HL-60 (cell line): Measurements from ENCODE around the gene RHBDF2.

Source experiments
- POLR2AphosphoS5 ChIP-seq: IDR thresholded peaks from 2 replicates; pipeline ENCODE4 v1.6.1; 2012; ENCODE audit warnings: low read depth
- REST ChIP-seq: IDR thresholded peaks from 2 replicates; pipeline ENCODE4 v1.6.1; 2012; ENCODE audit warnings: low read depth; ENCODE audit not compliant: insufficient replicate concordance
- TF ChIP-seq, protein P1 (sequence below): IDR thresholded peaks from one replicate; pipeline ENCODE4 v1.5.1; 2011; ENCODE audit warnings: low read length, control low read depth, inconsistent platforms; ENCODE audit not compliant: insufficient read depth

DNA sequence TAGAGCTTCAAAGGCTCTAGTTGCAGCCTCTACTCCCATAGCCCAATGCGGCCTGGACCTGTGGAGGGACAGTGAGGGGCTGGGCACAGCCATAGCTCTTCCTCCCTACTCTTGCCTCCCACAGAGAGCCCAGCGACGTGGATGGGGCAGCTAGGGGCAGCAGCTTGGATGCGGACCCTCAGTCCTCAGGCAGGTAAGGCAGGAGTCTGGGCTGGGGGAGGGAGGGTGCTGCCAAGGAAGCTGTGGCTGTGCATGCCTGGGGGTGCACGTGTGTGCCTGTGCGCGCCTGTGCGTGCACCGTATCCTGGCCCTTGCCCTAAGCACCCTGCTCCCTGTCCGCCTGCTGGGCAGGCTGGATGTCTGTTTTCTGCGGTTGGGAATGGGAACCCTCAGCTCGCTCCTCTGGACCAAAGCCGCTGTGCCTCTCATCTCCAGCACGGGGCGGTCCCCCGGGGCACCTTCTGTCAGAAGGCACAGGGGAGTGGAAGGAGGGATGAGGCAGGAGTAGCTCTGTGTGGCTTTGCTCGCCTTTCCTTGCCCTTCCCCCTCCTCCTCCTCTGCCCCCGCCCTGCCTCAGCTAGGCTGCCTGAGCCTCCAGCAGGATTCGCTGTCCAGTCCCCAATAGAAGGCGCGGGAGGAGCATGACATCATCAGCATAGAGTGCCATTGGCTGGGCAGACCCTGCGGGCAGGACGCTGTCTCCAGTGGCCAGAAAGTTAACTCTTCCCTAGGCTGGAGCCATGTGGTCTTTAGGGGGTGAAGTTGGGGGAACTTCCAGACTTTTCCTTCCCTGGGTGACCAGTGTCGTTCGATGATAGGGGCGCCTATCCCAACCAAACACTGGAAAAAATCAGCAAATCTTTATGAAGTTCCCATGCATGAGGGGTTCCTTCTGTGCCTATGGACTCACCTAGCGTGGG, 39.4 kb upstream of the RHBDF2 start:
- no peak for TF ChIP-seq REST
- TF ChIP-seq, protein P1, sequence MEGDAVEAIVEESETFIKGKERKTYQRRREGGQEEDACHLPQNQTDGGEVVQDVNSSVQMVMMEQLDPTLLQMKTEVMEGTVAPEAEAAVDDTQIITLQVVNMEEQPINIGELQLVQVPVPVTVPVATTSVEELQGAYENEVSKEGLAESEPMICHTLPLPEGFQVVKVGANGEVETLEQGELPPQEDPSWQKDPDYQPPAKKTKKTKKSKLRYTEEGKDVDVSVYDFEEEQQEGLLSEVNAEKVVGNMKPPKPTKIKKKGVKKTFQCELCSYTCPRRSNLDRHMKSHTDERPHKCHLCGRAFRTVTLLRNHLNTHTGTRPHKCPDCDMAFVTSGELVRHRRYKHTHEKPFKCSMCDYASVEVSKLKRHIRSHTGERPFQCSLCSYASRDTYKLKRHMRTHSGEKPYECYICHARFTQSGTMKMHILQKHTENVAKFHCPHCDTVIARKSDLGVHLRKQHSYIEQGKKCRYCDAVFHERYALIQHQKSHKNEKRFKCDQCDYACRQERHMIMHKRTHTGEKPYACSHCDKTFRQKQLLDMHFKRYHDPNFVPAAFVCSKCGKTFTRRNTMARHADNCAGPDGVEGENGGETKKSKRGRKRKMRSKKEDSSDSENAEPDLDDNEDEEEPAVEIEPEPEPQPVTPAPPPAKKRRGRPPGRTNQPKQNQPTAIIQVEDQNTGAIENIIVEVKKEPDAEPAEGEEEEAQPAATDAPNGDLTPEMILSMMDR, result no peak
- no peak for TF ChIP-seq POLR2AphosphoS5
